ENCODE measurements around the gene SRPX2. TPM values are rescaled to one million over a fixed set of nuclear protein-coding genes. Genes with fewer than 3 reads are reported as not detected.

The SRPX2 gene
- polyA plus RNA-seq, 1 donor (not counting 4 experiments of a cell fraction or from before 2014, with no cell fraction given), result 4.0 TPM

GRCh38 chrX:100647095-100647494 is 3.1 kb downstream of the SRPX2 start:
- H3K4me2 ChIP-seq (ENCODE audit: control insufficient read depth, extremely low read depth, insufficient read depth, low read depth, low read length), result no peak overlapping the region
- no peak overlapping the region for H3K9ac ChIP-seq (ENCODE audit: control insufficient read depth, extremely low read depth, insufficient read depth, low read length)
- H3K79me2 ChIP-seq (ENCODE audit: control insufficient read depth, insufficient read depth, low read length), result no peaks in the 10 kb centered on the region
- H3K36me3 ChIP-seq (ENCODE audit: control insufficient read depth in 2 of 2, extremely low read depth in 1 of 2, insufficient read depth in 2 of 2, low read length in 2 of 2), result no peaks in the 10 kb centered on the region
- H2AFZ ChIP-seq (ENCODE audit: control insufficient read depth, low read length), result no peak overlapping the region
- H3K27ac ChIP-seq (ENCODE audit: control insufficient read depth, insufficient read depth, low read length), result no peak overlapping the region
- H3K9me1 ChIP-seq (ENCODE audit: control insufficient read depth, extremely low read depth, insufficient read depth, low read length), result no peaks in the 10 kb centered on the region
- no peak for TF ChIP-seq CTCF (optimal IDR thresholded peaks at IDR 0.05 in 1 of 3, IDR thresholded peaks at IDR 0.05 in 1 of 3, conservative IDR thresholded peaks at IDR 0.05 in 1 of 3; ENCODE audit: extremely low read depth in 1 of 3, insufficient read depth in 2 of 3, low read length in 3 of 3)
- TF ChIP-seq EZH2 (IDR thresholded peaks at IDR 0.05; ENCODE audit: low read length), result no peak
- FAIRE-seq, result no peak
- no peaks in the 10 kb centered on the region for H3K9me3 ChIP-seq (ENCODE audit: control insufficient read depth, low read depth, low read length)
- H4K20me1 ChIP-seq (ENCODE audit: control insufficient read depth, extremely low read depth, insufficient read depth, low read length), result no peaks in the 10 kb centered on the region
- peaks cover 21% of the 10 kb centered on the region for H3K4me1 ChIP-seq (ENCODE audit: control insufficient read depth, extremely low read depth, insufficient read depth, low read length)
- DNase-seq (ENCODE audit: low read depth, low spot score), result no peak
- dilution Hi-C loops (cut with MboI; ENCODE audit: extremely low pct_ligation_motif_present, low sequenced_read_pairs), result no loop called here
- H3K4me3 ChIP-seq (ENCODE audit: control insufficient read depth in 2 of 3, extremely low read depth in 1 of 3, insufficient read depth in 2 of 3, low read depth in 1 of 3, low read length in 3 of 3), result no peak overlapping the region
- no peaks in the 10 kb centered on the region for H3K27me3 ChIP-seq (ENCODE audit: control insufficient read depth, extremely low read depth, insufficient read depth, low read length)

- DNase-seq (ENCODE audit: low read depth, low spot score), result no peak
- Histone ChIP-seq H3K36me3 (ENCODE audit: control insufficient read depth in 2 of 2, extremely low read depth in 1 of 2, insufficient read depth in 2 of 2, low read length in 2 of 2) (no peaks in the 10 kb centered on the region), H3K4me1 (ENCODE audit: control insufficient read depth, extremely low read depth, insufficient read depth, low read length) (peaks cover 15% of the 10 kb centered on the region), H3K9me1 (ENCODE audit: control insufficient read depth, extremely low read depth, insufficient read depth, low read length) (no peaks in the 10 kb centered on the region), H3K4me2 (ENCODE audit: control insufficient read depth, extremely low read depth, insufficient read depth, low read depth, low read length) (no peak overlapping the region), H3K27me3 (ENCODE audit: control insufficient read depth, extremely low read depth, insufficient read depth, low read length) (no peaks in the 10 kb centered on the region), H2AFZ (ENCODE audit: control insufficient read depth, low read length) (no peak overlapping the region), H3K9ac (ENCODE audit: control insufficient read depth, extremely low read depth, insufficient read depth, low read length) (no peak overlapping the region), H3K79me2 (ENCODE audit: control insufficient read depth, insufficient read depth, low read length) (no peaks in the 10 kb centered on the region), H3K9me3 (ENCODE audit: control insufficient read depth, low read depth, low read length) (no peaks in the 10 kb centered on the region), H4K20me1 (ENCODE audit: control insufficient read depth, extremely low read depth, insufficient read depth, low read length) (no peaks in the 10 kb centered on the region), H3K4me3 (ENCODE audit: control insufficient read depth in 2 of 3, extremely low read depth in 1 of 3, insufficient read depth in 2 of 3, low read depth in 1 of 3, low read length in 3 of 3) (no peak overlapping the region), H3K27ac (ENCODE audit: control insufficient read depth, insufficient read depth, low read length) (no peak overlapping the region)
- dilution Hi-C loops (cut with MboI; ENCODE audit: extremely low pct_ligation_motif_present, low sequenced_read_pairs), result no loop called here
- no peak for FAIRE-seq
- TF ChIP-seq EZH2 (IDR thresholded peaks at IDR 0.05; ENCODE audit: low read length) (no peak), CTCF (optimal IDR thresholded peaks at IDR 0.05 in 1 of 3, IDR thresholded peaks at IDR 0.05 in 1 of 3, conservative IDR thresholded peaks at IDR 0.05 in 1 of 3; ENCODE audit: extremely low read depth in 1 of 3, insufficient read depth in 2 of 3, low read length in 3 of 3) (no peak)
Observed at GRCh38 chrX:100647739-100648138, 3.7 kb downstream of the SRPX2 start.
